ENCODE results near the gene SLC6A15.

SLC6A15 gene

DNA sequence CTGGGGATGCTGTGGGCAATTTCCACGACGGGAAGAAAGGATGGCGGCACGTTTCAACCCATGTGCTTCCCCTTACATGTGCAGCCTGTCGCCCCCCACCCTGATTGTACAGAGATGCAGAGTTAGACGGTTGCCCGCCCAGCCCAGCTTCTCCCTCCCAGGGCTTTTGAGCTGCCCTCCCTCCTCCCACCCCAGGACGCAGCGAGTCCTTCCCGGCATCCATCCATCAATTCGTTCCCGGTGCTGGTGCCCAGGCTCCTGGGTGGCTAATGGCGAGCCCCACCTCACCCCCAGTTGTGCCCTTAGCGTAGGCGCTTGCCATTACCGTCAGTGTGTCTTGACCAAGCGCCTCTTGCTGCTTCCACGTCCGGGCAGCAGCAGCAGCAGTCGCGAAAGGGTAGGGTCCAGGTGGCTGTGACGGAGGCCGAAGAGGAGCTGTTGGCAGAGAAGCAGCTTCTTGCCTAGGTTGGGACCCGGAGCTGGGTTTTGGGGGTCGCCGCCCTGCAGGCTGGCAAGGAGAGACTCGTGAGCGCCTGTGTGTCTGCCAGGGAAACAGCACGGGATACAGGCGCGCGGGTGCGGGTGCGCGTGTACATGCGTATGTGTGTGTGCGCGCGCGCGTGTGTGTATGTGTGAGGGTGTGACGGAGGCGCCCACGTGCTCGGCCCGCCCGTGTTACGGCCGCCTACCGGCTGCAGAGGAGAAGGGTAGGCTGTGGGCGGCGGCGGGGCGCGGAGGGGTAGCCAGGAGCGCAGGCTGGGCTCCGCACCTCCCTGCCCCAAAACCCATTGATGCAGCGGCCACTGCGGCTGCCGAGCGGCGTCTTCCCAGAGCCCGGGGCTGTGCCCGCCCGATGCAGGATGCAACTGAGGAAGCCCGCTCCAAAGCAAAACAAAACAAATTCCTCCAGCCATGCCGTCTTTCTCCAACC, at the start of gene SLC6A15:
SLC6A15 (minus strand) TSS at position 602 of the 931 bp plus-strand sequence. CDS start 20,679 bp downstream, outside the sequence.
- DNase-seq (ENCODE audit: low spot score) (peak; percentile 83), FAIRE-seq (no peak)

- FAIRE-seq: no peak
- no peak for DNase-seq (ENCODE audit: low spot score)
Measured at GRCh38 chr12:84960918-84961317, 48.3 kb upstream of the SLC6A15 start.

DNA sequence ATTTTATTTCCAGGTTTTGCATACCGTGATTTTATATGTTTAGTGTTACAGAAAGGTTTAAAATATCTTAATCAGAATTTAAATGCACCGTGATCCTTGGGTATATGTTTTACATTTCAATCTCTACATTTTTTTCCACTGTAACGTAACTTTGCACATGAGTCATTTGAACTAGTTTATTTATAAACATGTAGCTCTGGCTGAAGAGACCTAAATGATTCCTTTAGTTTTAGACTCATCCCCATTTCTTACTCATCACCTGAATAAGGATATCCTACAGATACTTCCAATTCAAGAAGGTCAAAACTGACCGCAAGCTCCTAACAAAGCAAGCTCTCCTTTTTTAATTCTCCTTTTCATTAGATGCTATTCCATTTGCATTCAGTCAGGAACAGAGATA, 42.7 kb upstream of the SLC6A15 start:
- FAIRE-seq: no peak

DNA sequence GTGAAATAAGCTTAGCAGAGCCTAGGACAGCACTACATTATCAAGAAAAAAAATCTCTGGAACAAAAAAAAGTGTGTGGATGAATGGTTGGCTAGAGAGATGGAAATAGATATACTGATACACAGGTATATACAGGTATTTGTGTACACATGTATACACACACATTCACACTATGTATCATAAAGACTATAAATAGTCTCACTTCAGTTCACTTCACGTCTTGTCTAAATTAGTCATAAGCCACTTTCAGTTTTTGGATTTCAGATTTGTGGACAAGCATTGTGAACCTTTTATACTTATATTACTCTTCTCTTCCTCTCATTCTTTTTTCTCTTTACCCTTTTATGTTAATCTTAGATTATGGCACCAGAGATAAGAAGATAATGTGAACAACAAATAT, 41.8 kb upstream of the SLC6A15 start:
- FAIRE-seq (no peak), DNase-seq (ENCODE audit: low spot score) (no peak)

More for the DNA sequence above, 42.7 kb upstream of the SLC6A15 start:
- DNase-seq (ENCODE audit: low spot score): no peak

DNA sequence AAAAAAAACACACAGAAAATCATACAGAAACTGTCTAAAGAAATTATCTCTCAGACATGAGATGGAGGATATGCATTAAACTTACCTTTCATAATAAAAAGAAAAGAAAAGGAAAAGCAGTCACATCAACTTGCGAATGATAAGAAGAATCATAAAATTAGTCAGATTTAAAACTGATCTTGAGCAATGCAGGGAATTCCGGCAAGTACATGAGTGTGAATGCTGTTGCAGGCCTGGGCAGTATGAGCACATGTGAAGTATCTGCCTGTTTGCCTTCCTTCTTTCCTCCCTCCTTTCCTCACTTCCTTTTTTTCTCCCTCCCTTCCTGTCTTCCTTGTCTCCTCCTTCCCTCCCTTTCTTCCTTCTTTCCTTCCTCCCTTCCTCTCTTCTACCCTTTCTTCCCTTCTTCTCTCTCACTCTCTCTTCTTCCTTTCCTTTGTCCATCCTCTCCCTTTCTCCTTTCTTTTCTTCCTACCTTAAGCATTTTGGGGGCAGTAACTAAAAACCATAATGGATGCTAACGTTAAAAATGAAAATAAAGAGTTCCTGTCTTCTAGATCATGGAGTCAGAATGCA, 38.5 kb upstream of the SLC6A15 start:
- no peak for DNase-seq (ENCODE audit: low spot score)
- FAIRE-seq: no peak

DNA sequence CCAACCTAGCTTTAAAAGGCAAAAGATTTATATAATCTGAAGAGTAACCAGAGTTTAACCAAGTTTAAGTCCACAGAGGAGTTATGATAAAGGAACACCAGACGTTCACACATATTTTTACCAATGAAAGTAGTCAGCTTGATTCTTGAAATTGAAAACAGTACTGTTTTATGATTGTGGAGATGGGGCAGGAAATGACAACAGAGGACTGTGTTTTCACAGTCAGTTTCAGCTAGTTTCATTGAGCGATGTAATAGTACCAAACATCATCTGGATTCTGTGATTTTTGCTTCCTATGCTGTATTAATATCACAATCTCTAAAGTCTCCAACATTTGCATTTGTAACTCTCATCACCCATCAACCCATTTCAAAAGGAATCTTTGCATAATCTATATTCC, 34.2 kb upstream of the SLC6A15 start:
- no peak for FAIRE-seq
- no peak for DNase-seq (ENCODE audit: low spot score)

- FAIRE-seq (no peak), DNase-seq (ENCODE audit: low spot score) (no peak)
Measured at GRCh38 chr12:84937415-84937814, 24.8 kb upstream of the SLC6A15 start.

DNA sequence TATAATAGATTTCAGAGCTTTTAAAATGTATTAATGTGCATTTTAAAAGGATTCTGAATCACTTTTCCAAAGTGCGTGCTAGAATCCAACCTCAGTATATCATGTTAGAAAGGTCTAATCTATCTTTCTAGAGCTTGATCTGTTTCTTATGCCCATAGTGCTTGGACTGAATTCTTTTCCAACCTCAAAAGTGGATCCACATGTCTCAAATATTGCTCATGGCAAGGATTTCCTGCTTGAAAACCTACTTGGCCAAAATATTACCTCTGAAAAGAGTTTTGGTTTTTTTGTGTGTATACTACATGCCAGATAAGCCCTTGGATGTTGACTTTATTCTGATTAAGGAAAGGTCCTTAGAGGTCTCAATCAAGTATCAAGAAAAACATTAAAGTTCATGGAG, 16.9 kb upstream of the SLC6A15 start:
- DNase-seq (ENCODE audit: low spot score): no peak
- FAIRE-seq: no peak

DNA sequence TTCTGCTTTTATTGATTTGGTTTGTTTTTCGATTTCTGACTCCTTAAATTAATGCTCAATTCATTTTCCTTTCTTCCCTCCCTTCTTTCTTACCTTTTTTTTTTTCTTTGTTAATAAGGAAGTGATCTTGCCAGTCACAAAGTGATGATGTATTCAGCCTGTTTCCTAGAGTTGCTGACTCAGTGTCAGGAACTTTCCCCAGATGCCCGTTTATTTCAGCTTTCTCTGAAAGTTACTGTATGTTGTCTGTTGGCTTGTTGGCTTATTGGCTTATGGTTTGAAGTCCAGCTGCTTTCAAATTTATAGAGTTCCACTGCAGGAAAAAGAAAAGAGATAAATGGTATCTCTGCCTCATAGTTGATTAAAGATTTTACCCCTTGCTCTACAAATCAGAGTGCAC, 12.4 kb upstream of the SLC6A15 start:
- DNase-seq (ENCODE audit: low spot score) (no peak), FAIRE-seq (no peak)

- no peak for DNase-seq (ENCODE audit: low spot score)
- no peak for FAIRE-seq
Measured at GRCh38 chr12:84922693-84923092, 10.1 kb upstream of the SLC6A15 start.

- FAIRE-seq: no peak
- no peak for DNase-seq (ENCODE audit: low spot score)
Measured at GRCh38 chr12:84920331-84920730, 7.7 kb upstream of the SLC6A15 start.

GRCh38 chr12:84919271-84919670, 6.7 kb upstream of the SLC6A15 start:
- DNase-seq (ENCODE audit: low spot score): no peak
- no peak for FAIRE-seq

GRCh38 chr12:84913129-84913515, 523 bp upstream of the SLC6A15 start:
- DNase-seq (ENCODE audit: low spot score): peak; percentile 17
- FAIRE-seq: no peak

GRCh38 chr12:84911271-84912197, 1.1 kb downstream of the SLC6A15 start:
- FAIRE-seq (no peak), DNase-seq (ENCODE audit: low spot score) (peak; percentile 68)

DNA sequence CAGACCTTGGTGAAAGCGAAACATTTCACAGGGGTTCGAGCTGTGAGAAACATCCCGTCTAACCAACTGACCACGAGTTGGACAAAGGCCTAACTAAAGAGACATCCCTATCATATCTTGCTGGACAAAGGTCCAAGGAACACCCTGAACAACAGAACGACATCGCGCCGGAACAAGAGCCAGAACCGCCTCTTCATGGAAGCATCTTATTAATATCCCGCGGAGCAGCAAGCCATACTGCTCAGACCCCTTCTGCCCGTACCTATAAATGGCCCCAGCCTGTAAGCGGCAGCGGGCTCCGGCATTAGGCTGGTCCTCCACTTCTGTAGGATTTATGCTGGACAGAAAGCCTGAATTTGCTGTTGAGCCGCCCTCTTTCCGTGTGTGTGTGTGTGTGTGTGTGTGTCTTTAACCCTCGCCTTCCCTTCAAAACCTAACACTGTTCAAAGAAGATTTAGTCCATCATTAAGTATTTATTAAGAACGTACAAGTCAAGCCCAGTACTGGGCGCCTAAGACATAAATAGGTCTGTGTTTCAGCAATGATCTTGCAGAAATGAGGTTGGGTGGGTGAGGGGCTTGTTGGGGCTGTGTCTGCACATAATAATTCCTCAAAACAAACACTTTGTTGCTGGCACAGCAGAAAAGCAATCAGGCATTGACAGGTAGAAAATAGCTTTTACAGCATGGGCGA, 1.9 kb downstream of the SLC6A15 start:
- FAIRE-seq (no peak), DNase-seq (ENCODE audit: low spot score) (no peak)

- no peak for FAIRE-seq
- no peak for DNase-seq (ENCODE audit: low spot score)
Measured at GRCh38 chr12:84904051-84904450, 8.5 kb downstream of the SLC6A15 start.

GRCh38 chr12:84891106-84891838, 21.3 kb downstream of the SLC6A15 start:
- no peak for FAIRE-seq

GRCh38 chr12:84889818-84890217, 22.8 kb downstream of the SLC6A15 start:
- DNase-seq (ENCODE audit: low spot score): no peak
- no peak for FAIRE-seq

More at GRCh38 chr12:84891106-84891838, 21.3 kb downstream of the SLC6A15 start:
- no peak for DNase-seq (ENCODE audit: low spot score)

DNA sequence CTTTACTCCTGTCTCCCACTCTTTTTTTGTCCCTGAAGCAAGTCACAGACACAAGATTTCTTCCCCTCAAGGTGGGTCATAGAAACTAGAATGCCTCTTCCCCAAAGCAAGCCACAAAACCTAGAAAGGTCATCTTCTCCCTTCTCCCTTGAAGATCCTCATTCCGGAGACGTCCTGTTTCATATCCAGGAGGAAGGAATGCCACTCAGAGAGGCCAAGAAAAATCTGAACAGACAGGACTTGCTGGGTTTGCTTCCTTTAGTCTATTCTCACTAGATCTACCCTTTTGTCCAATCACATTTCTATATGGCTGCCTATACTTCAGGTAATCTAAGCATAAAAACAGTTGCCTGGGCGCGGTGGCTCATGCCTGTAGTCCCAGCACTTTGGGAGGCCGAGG, 23.7 kb downstream of the SLC6A15 start:
- DNase-seq (ENCODE audit: low spot score): no peak
- no peak for FAIRE-seq

- no peak for FAIRE-seq
- DNase-seq (ENCODE audit: low spot score): no peak
Measured at GRCh38 chr12:84877340-84877739, 35.3 kb downstream of the SLC6A15 start.

Data from urothelium cell line (cell line).